ENCODE data around the gene UPK3BL2. TPM values are rescaled to one million over a fixed set of nuclear protein-coding genes. Genes with fewer than 3 reads are reported as not detected.
A peak's percentile ranks its signal among the peaks of the same experiment; 100 is the strongest.
"Not testable (repeated sequence)": the region's sequence is repeated elsewhere in the genome, so short reads cannot be mapped to it uniquely, and the experiment has no call there.

Gene UPK3BL2
- total RNA-seq, 2 donors from 2014 or later, result 9.0 to 13.7 TPM

DNA sequence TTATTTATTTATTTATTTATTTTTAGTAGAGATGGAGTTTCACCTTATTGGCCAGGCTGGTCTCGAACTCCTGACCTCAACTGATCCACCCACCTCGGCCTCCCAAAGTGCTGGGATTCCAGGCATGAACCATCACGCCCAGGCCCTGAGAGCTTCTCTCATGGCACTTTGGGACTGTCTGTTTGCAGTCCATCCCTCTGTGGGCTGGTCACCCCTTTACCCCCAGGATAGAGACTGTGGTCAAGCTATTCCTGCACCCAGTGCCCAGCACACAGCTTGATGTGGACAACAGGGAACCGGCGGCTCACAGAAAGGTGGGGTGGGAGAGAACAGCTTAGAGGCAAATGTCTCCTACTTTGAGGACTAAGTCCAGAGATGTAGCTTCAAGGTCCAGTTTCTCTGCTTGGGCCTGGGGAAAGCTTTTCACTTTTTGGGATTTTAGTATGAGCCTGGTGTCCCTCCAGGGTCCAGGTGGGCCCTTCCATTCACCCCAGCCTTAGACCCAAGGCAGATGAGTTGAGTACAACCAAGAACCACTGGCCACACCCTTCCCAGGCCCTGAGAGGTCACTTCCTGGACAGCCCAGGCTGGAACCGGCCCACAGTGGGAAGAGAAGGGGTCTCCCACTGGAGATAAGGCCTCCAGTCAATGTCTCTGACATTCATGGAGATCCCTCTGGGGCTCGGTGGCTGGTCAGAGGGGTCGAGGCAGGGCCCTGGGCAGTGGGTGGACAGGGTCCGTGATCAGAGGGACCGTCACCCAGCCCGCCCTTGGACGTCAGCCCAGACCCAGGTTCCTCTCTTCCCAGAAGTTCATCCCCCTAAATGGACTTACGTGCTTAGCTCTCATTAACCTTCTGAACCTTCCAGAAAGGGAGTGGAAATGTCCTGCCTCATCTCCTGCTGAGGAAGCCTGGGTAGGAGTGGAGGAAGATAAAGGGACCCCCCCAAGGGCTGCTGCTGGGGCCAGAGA lies 15.4 kb downstream of the UPK3BL2 start:
- H3K4me3 ChIP-seq; H3K9ac ChIP-seq (ENCODE audit: low read depth in 2 of 2, low read length in 2 of 2); H3K27me3 ChIP-seq; DNase-seq; H3K9me3 ChIP-seq; intact Hi-C loops (cut with DNase I); H3K4me1 ChIP-seq; H3K27ac ChIP-seq; H3K36me3 ChIP-seq: not testable (repeated sequence)

DNA sequence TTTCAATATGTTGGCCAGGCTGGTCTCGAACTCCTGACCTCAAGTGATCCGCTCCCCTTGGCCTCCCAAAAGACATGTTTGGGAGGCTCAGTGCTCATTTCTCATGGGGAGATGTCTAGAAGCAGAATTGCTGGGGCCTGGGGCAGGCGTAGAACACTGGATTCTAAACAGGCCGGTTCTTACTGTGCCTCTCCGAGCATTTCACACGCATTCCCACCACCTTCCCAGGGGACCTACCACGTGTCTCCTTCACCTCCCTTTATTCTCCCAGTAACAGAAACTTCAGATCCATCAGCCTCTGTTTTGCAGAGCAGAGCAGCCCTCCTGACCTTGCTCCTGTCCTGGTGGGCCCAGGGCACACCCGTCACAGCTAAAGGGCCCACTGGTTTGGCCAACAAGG lies 16.3 kb downstream of the UPK3BL2 start:
- H3K9ac ChIP-seq (ENCODE audit: low read depth in 2 of 2, low read length in 2 of 2); H3K4me1 ChIP-seq: not testable (repeated sequence)

DNA sequence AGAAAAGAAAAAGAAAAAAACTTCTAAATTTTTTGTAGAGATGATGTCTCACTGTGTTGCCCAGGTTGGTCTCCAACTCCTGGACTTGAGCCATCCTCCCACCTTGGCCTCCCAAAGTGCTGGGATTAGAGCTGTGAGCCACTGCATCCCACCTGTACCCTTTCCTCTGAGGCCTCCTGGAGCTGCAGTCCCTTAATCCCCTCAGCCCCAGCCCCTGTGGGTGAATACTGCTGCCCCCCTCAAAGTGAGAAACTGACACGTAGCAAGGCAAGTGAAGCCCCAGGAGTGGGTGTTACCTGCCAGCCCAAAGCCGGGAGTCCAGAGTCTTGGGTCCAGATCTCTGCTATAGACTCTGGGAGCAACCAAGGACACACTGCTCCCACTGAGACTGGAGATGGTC lies 18.7 kb downstream of the UPK3BL2 start:
- H3K27me3 ChIP-seq; H3K36me3 ChIP-seq; intact Hi-C loops (cut with DNase I); H3K4me1 ChIP-seq; H3K27ac ChIP-seq; H3K9ac ChIP-seq (ENCODE audit: low read depth in 2 of 2, low read length in 2 of 2); DNase-seq; H3K4me3 ChIP-seq; H3K9me3 ChIP-seq: not testable (repeated sequence)

More for the DNA sequence above, 16.3 kb downstream of the UPK3BL2 start:
- H3K9me3 ChIP-seq; H3K36me3 ChIP-seq; H3K27ac ChIP-seq; intact Hi-C loops (cut with DNase I); H3K27me3 ChIP-seq; H3K4me3 ChIP-seq; DNase-seq: not testable (repeated sequence)

DNA sequence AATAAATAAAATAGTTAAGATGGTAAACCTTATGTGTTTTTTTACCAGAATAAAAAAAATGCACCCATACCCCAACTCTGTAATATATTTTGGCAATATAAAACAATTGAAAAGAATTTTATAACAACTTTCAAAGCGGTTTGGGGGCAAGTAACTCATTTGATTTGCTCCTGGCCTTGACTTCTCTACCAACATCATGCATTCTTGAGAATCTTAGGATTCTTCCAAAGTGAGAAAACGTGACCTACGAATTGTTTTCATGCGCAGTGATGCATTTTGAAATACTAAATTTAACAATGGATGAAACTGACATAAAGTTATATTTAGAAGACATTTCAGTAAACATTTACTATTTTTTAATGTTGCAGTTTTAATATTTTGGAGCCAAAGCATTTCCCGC lies 22.7 kb downstream of the UPK3BL2 start:
- H3K27me3 ChIP-seq; intact Hi-C loops (cut with DNase I); H3K9ac ChIP-seq (ENCODE audit: low read depth in 2 of 2, low read length in 2 of 2); DNase-seq; H3K36me3 ChIP-seq; H3K9me3 ChIP-seq; H3K27ac ChIP-seq; H3K4me3 ChIP-seq; H3K4me1 ChIP-seq: not testable (repeated sequence)

DNA sequence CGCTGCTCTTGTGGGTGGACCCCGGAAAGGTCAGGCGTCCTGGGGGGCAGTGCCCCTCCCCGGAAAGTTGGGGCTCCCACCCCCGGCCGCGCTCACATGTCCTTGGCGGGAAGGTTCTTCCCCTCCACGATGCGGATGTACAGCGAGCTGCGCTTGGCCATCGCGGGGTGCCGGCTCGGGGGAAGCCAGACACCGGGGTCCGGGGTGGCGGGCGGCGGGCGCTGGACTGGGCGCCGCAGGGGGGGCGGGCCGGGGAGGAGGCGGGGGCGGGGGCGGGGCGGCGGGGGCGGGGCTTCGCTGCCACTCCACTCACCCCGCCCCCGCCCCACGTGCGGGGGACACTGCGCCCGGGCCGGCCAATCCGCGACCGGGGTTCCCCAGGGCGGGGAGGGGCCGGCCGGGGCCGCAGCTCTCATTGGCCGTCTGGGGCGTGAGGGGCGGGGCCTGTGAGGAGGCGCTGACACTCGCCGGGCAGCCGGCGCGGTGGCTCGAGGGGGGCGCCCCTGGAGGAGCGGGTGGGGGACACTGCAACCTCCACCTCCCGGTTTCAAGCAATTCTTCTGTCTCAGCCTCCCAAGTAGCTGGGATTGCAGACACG lies 25.8 kb downstream of the UPK3BL2 start, which contains the start of gene RASA4B:
TSS of gene RASA4B (minus strand) at position 228 of the 598 bp plus-strand sequence. CDS start at position 161, 67 bp downstream.
- H3K27me3 ChIP-seq; H3K27ac ChIP-seq; H3K4me1 ChIP-seq; H3K9me3 ChIP-seq; H3K4me3 ChIP-seq; intact Hi-C loops (cut with DNase I); DNase-seq; H3K36me3 ChIP-seq; H3K9ac ChIP-seq (ENCODE audit: low read depth in 2 of 2, low read length in 2 of 2): not testable (repeated sequence)

DNA sequence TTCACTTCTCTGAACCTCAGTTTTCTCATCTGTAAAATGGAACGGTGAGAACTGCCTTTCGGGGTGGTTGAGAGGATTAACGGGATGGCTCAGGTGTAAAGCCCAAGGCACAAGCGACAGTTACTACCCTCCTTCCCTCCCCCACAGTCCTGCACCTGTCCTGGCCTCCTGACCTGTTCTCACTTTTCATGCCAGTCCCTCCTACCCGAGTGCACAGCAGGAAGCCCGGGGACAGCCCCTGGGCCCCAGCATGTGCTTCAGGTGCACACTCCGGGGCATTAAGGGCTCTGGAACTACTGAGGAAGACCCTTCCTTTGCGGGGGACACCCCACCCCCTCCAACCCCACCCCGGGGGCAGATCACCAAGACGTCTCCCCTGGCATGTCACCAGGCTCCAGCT lies 26.5 kb downstream of the UPK3BL2 start:
- H3K27me3 ChIP-seq; H3K36me3 ChIP-seq; intact Hi-C loops (cut with DNase I); DNase-seq; H3K9ac ChIP-seq (ENCODE audit: low read depth in 2 of 2, low read length in 2 of 2); H3K9me3 ChIP-seq; H3K4me1 ChIP-seq; H3K4me3 ChIP-seq; H3K27ac ChIP-seq: not testable (repeated sequence)

DNA sequence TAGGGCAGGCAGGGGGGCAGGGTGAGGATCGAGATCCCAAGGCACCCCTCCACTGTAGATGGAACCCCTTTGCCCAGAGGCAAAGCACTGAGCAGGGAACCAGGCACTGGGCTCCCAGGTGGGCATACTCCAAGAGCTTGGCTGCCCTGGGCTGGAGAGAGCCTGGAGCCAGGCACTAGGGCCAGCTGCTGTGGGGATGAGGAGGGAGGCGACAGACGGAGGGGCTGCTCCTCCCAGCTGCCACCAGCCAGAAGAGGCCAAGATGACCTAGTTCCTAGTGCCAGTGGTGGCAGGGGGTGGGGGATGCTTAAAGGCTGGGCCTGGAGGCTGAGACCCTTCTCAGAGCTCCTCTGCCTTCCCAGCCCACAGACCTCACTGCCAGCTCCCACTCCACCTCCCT lies 27.6 kb downstream of the UPK3BL2 start:
- H3K9ac ChIP-seq (ENCODE audit: low read depth in 2 of 2, low read length in 2 of 2); intact Hi-C loops (cut with DNase I); H3K27ac ChIP-seq; H3K36me3 ChIP-seq; H3K9me3 ChIP-seq; H3K4me3 ChIP-seq; H3K27me3 ChIP-seq; DNase-seq; H3K4me1 ChIP-seq: not testable (repeated sequence)

DNA sequence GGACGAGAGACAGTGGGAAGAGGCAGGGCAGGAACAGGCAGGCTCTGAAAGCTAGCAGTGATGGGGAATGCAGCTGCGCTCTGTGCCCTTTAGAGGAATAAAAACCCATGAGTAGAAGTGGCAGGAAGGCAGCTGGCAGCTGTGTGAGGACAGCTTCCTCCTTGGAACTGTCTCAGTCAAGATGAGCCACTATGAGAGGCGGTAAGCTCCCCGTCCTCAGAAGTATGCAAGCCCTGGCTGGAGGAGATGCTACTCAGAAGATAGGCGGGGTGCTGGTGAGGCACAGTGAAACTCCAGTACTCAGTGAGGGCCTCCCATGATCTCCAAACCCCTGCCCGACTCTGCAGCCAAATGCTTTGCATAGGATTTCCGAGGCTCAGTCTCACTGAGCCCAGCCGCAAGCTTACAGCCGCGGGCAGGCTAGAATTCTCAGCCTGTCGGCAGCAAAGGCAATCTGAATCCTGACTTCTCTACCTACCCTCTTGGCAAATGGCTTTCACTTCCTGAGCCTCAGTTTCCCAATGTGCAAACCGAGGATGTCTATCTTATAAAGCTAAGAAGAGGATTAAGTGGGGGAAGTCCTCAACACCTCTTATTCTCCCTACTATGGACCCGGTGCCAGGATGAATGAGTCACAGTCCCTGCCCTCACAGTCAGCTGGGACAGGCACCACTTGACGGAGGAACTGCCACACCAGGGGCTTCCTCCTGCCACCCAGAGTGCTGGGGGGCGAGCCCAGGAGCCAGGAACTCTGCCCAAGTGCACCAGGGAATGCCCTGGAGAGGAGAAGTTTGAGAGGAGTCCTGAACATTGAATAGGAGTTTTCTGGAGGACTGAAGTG lies 28.4 kb downstream of the UPK3BL2 start:
- H3K9me3 ChIP-seq; H3K27ac ChIP-seq; intact Hi-C loops (cut with DNase I); H3K4me1 ChIP-seq; H3K27me3 ChIP-seq; H3K36me3 ChIP-seq; H3K4me3 ChIP-seq; H3K9ac ChIP-seq (ENCODE audit: low read depth in 2 of 2, low read length in 2 of 2); DNase-seq: not testable (repeated sequence)

DNA sequence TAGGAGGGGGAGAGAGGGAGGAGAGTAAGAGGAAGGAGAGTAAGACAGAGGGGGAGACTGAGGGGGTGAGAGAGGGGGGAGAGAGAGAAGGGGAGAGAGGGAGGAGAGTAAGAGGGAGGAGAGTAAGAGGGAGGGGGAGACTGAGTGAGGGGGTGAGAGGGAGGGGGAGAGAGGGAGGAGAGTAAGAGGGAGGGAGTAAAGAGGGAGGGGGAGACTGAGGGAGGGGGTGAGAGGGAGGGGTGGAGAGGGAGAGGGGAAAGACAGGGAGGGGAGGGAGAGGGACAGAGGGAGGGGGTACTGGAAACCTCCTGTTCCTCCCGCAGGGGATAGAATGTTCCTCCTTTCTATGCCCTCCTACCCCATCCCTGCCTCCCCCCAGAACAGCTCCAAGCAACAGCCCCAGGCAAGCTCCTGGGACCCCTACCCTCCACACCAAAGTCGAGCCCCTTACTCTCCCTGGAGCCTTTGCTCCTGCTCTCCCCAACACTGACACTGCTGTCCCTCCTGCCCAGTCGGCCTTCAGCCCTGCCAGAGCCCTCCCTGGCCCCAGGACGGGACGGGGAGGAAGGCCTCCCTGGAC lies 30.8 kb downstream of the UPK3BL2 start:
- H3K27me3 ChIP-seq; H3K36me3 ChIP-seq; intact Hi-C loops (cut with DNase I); H3K4me1 ChIP-seq; H3K4me3 ChIP-seq; H3K9me3 ChIP-seq; H3K9ac ChIP-seq (ENCODE audit: low read depth in 2 of 2, low read length in 2 of 2): not testable (repeated sequence)
- H3K27ac ChIP-seq, result peak overlapping the region; percentile 55
- peak; percentile 20 for DNase-seq

DNA sequence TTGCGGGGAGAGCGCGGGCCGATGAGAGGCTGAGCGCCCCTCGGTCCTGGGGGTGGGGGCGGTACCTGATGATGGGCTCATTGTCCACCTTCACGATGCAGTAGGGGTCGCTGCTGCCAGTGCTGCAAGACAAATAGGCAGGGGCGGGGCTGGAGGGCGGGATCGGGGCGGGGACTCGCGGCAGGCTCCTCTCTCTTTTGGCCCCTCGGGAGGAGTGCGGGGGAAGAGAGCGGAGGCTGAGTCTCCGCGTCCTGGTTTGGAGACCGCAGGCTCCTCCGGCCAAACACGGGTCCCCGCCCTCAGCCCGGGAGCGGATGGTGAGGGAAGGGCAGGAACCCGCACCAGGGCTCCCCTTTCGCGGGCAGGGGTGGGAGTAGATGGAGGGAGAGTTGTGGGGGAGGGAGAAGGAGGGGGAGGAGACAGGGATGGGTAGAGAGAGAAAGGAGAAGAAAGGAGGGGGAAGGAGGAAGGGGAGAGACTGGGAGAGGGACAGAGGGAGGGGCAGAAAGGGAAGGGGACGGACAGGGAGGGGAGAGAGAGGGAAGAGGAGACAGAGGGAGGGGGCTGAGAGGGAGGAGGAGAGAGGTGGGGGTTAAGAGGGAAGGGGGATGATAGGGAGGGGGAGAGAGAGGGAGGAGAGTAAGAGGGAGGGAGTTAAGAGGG lies 31.5 kb downstream of the UPK3BL2 start:
- H3K4me1 ChIP-seq; H3K4me3 ChIP-seq; H3K9ac ChIP-seq (ENCODE audit: low read depth in 2 of 2, low read length in 2 of 2); intact Hi-C loops (cut with DNase I); H3K27me3 ChIP-seq; DNase-seq; H3K27ac ChIP-seq; H3K9me3 ChIP-seq; H3K36me3 ChIP-seq: not testable (repeated sequence)

DNA sequence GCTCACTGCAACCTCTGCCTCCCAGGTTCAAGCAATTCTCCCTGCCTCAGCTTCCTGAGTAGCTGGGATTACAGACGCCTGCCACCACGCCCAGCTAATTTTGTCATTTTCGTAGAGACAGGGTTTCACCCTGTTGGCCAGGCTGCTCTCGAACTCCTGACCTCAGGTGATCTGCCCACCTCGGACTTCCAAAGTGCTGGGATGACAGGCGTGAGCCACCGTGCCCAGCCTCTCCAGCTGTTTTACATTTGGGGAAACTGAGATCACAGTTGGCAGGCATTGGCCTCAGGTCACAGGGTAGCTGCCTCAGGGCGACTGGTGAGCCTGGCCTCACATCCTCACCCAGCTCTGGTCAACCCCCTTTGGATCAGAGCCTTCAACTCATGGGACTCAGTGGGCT lies 32.9 kb downstream of the UPK3BL2 start:
- DNase-seq; H3K4me1 ChIP-seq; intact Hi-C loops (cut with DNase I); H3K27me3 ChIP-seq; H3K9ac ChIP-seq (ENCODE audit: low read depth in 2 of 2, low read length in 2 of 2); H3K9me3 ChIP-seq; H3K36me3 ChIP-seq; H3K27ac ChIP-seq; H3K4me3 ChIP-seq: not testable (repeated sequence)

DNA sequence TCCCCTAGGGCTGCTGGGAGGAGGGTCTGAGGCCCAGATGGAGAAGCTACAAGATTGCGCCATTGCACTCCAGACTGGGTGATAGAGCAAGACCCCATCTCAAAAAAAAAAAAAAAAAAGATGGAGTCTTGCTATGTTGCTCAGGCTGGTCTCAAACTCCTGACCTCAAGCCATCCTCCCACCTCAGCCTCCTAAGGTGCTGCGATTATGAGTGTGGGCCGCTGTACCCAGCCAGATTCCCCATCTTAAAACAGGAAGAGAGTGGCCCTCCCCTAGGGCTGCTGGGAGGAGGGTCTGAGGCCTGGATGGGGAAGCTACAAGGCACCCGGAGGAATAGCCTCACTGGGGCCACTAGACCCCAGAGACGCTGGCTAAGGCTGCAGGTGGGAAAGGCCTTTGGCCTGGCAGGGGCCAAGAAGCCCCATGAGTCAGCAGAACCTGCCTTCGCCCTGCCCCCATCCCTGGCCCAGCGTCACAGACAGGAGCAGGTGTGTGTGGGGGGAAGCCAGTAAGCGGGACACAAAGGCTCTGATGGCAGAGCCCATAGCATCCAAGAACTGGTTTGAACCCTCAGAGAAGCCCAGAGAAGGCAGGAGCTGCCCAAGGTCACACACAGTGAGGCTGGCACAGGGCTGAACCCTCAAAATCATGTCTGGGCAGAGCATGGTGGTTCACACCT lies 35.9 kb downstream of the UPK3BL2 start:
- H3K27me3 ChIP-seq; H3K27ac ChIP-seq; H3K4me3 ChIP-seq; H3K9ac ChIP-seq (ENCODE audit: low read depth in 2 of 2, low read length in 2 of 2); DNase-seq; H3K9me3 ChIP-seq; H3K4me1 ChIP-seq; intact Hi-C loops (cut with DNase I); H3K36me3 ChIP-seq: not testable (repeated sequence)

All from colonic mucosa (tissue), 4 donors.